ENCODE measurements around the gene ADRA2B. TPM values are rescaled to one million over a fixed set of nuclear protein-coding genes. Genes with fewer than 3 reads are reported as not detected.

The ADRA2B gene
- total RNA-seq, 1 experiment from 2014 or later = 0.47 TPM

- TF ChIP-seq POLR2AphosphoS5 (IDR thresholded peaks at IDR 0.05; ENCODE audit: low read depth, low read length) (no peak), SP1 (IDR thresholded peaks at IDR 0.05; ENCODE audit: low read depth) (no peak), ZNF274 (IDR thresholded peaks at IDR 0.05; ENCODE audit: low read depth, low read length) (no peak), REST (IDR thresholded peaks at IDR 0.05; ENCODE audit: low read depth) (no peak)
These were observed 16.2 kb downstream of the ADRA2B start (continued) for GRCh38 chr2:96099861-96100798.

DNA sequence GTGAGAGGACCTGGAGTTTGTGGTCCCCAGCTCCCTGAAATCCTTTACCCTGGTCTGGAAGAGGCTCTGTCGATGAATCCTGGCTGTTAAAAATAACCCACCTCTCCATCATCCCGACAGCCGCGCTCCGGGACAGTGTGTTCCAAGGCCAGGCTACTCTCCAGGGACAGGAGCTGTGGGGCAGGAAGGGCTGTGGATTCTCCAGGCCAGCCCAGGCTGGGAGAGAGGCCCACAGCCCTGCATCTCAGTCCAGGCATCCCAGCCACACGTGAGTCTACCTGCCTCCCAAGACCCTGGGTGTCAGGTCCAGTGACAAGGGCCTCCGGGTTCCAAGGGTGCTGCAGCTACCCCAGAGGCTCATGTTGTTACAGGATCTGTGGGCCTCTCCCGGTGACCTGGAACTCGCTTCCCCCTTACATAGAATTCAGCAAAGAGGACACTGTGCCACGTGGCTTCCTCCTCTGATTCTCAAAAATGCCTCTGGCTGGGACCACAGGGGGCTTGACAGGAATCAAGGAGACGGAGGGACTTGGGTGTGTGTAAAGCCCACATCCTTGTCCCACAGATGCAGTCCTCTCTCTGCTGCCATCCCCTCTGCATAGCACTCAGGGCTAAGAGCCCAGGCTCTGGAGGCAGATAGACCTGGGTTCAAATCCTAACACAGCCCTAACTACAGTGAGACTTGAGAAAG is 17.3 kb downstream of the ADRA2B start:
- H3K4me2 ChIP-seq (ENCODE audit: low read length) = no peak overlapping the region
- no peak overlapping the region for H3K4me3 ChIP-seq (replicated peaks in 1 of 2; ENCODE audit: low read depth in 1 of 2, low read length in 2 of 2)
- no peaks in the 10 kb centered on the region for H3K9me3 ChIP-seq (ENCODE audit: control insufficient read depth in 1 of 2, insufficient read depth in 1 of 2, low read depth in 1 of 2, low read length in 2 of 2)
- CTCF ChIA-PET = no interaction called here
- ATAC-seq (no peak), DNase-seq (ENCODE audit: low read depth, low spot score) (no peak)
- H2AFZ ChIP-seq (ENCODE audit: low read depth, low read length, poor library complexity, severe bottlenecking) = no peak overlapping the region
- H3K4me1 ChIP-seq (ENCODE audit: control insufficient read depth in 1 of 2, insufficient read depth in 2 of 2, low read length in 2 of 2) = no peaks in the 10 kb centered on the region
- no peaks in the 10 kb centered on the region for H4K20me1 ChIP-seq (ENCODE audit: insufficient read depth)
- no peak overlapping the region for H3K9ac ChIP-seq (ENCODE audit: low read length)
- POLR2A ChIA-PET = no interaction called here
- RAD21 ChIA-PET (ENCODE audit: low non-redundant PET in 1 of 2, low total read pairs in 2 of 2, uncharacterized antibody in 2 of 2, unreplicated experiment in 2 of 2) = no interaction called here
- no peaks in the 10 kb centered on the region for H3K27me3 ChIP-seq (ENCODE audit: insufficient read depth, low read length)
- no peaks in the 10 kb centered on the region for H3K36me3 ChIP-seq (ENCODE audit: control insufficient read depth in 1 of 2, insufficient read depth in 2 of 2, low read length in 2 of 2)
- intact Hi-C loops (cut with micrococcal nuclease) = no loop called here
- no TSS peak for BruUV-seq (replicated peaks)
- no peak overlapping the region for H3K27ac ChIP-seq (ENCODE audit: low read depth, low read length)
- H3K9me2 ChIP-seq (ENCODE audit: insufficient read depth) = no peaks in the 10 kb centered on the region
- no peaks in the 10 kb centered on the region for H3K79me2 ChIP-seq (ENCODE audit: insufficient read depth, low read length)
- TF ChIP-seq JUND (IDR thresholded peaks at IDR 0.05) (no peak), FOSL1 (IDR thresholded peaks at IDR 0.05; ENCODE audit: low read depth) (no peak), ATF3 (IDR thresholded peaks at IDR 0.05) (no peak), ZBTB33 (IDR thresholded peaks at IDR 0.05; ENCODE audit: extremely low read depth, insufficient replicate concordance, low read length) (no peak), ZNF274 (IDR thresholded peaks at IDR 0.05; ENCODE audit: low read depth, low read length) (no peak), POLR2A (IDR thresholded peaks at IDR 0.05; ENCODE audit: borderline replicate concordance, extremely low read depth, insufficient read depth, insufficient read length) (no peak), ELF1 (IDR thresholded peaks at IDR 0.05; ENCODE audit: borderline replicate concordance, low read depth) (no peak), EGR1 (IDR thresholded peaks at IDR 0.05; ENCODE audit: low read depth) (no peak), EZH2phosphoT487 (IDR thresholded peaks at IDR 0.05; ENCODE audit: borderline replicate concordance) (no peak), CEBPB (IDR thresholded peaks at IDR 0.05; ENCODE audit: low read depth) (no peak), ZFX (IDR thresholded peaks at IDR 0.05) (no peak), CTCF (IDR thresholded peaks at IDR 0.05 in 2 of 3, conservative IDR thresholded peaks at IDR 0.05 in 1 of 3; ENCODE audit: borderline replicate concordance in 1 of 3, insufficient read depth in 1 of 3, low read depth in 2 of 3, low read length in 2 of 3) (no peak), YY1 (IDR thresholded peaks at IDR 0.05; ENCODE audit: extremely low read depth, insufficient replicate concordance, low read depth, low read length) (no peak)

All from HCT116 (cell line).